EL (cell line): Measurements from ENCODE around the gene KIF3B.
"Not testable (repeated sequence)": the region's sequence is repeated elsewhere in the genome, so short reads cannot be mapped to it uniquely, and the experiment has no call there.

Source experiments
- DNase-seq: peaks from one replicate; pipeline ENCODE4 v3.0.0-alpha.2; 2016

KIF3B gene

GRCh38 chr20:32357869-32358631 is 80.6 kb downstream of the KIF3B start, which contains the start of gene ASXL1:
Gene ASXL1 (plus strand): TSS chr20:32358331. CDS start chr20:32358776, 445 bp downstream.
- DNase-seq: peak; percentile 98

- DNase-seq: no peak
These were observed 81.1 kb downstream of the KIF3B start for GRCh38 chr20:32358632-32358882.

DNA sequence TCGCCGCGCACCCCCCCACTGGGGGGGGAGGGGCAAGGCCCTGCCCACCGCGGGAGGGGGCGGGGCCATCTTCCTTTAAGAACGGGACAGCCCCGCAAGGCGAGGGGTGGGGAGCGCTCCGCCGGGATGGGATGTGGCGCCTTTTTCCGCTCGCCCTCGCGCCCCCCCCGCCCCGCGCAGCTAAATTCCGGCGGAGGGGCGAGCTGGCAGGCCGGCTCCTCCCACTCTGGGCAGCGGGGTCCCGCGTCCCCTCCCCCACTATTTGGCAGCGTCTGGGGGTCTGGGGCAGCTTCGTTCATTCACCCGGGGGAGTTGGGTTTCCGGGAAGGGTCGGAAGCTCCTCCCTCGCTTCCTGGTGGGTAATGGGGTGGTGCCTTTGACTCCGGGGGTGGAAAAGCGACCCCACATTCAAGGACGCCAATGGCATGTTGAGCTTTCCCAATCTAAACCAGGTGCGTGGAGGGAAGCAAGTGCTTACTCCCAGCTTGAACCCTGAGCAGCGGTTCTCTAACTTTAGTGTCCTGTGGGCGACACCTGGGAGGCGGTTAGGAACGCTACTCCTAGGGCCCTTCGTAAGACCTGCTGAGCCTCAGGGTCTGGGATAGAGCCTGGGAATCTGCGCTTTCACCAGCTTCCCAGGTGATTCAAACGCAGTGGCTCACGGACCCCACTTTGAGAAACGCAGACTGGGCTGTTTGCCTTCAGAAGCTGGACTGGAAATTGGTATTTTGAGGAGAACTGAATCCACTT is 81.6 kb downstream of the KIF3B start:
- peak; percentile 78 for DNase-seq

DNA sequence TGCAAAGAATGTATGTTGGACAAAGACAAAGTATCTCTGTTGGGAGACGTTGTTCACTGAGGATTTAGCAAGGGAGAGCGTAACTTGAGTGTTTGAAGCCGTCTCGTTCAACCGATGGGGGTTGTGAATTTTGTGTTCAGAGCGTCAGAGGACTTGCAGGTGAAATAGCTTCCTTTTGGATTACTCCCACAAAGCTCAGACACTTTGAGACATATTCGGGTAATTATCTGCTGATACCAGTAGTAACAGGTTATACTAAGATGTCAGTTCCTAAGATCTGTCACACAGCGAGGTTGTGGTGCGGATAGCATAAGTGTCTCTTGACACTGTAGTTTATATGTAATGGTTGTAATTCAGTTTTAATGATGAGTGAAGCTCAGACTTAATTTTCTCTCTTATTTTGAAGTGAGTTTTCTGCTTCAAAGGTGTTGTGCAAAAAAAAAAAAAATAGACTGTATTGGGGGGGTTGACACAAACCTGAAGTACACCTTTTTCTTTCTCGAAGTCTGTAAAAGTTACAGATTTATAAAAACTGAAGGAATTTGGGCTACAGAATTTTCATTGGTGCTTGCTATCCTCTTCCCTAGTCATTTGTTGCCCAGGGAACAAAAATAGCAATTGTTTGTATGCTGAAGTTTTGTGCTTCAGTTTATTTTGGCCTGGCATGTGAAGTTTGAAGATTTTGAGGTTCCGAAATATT is 82.3 kb downstream of the KIF3B start:
- DNase-seq: no peak

DNA sequence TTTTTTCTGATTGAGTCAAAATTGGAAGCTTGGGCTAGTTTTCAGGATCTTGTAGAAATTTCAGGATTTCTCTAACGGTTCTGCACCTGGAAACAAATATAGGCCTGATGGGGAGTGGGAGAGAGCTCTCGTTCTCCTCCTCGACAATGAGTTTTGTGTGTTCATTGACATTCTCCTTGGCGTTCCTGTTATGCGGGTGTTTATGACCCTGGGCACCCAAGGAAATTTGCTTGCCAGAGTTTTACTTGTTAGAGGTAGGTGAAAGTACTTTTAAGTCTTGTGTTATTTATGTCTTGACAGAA is 82.8 kb downstream of the KIF3B start:
- DNase-seq: no peak

DNA sequence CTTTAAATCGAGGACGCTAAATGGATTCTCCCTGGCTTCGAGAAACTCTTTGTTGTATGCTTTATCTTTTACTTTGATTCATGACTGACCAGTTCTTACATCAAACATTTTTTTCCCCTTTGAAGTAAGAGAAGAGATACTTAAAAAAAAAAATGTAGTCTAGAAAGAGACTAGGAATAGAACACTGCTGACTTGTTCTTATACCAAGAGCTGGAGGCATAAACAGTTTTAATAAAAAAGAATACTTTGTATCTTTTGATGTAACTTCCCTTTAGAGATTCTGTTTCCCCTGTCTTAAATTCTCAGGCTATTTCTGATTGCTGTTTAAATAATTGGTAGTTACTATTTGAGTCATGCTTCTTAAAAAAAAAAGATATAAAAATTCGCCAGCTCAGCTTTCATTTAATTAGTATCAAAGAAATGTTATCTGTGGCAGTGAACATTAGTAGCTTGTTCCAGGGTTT is 85.5 kb downstream of the KIF3B start:
- DNase-seq: no peak

- DNase-seq: no peak
These were observed 86.0 kb downstream of the KIF3B start for GRCh38 chr20:32363492-32363891.

- DNase-seq: no peak
These were observed 87.2 kb downstream of the KIF3B start for GRCh38 chr20:32364554-32365208.

DNA sequence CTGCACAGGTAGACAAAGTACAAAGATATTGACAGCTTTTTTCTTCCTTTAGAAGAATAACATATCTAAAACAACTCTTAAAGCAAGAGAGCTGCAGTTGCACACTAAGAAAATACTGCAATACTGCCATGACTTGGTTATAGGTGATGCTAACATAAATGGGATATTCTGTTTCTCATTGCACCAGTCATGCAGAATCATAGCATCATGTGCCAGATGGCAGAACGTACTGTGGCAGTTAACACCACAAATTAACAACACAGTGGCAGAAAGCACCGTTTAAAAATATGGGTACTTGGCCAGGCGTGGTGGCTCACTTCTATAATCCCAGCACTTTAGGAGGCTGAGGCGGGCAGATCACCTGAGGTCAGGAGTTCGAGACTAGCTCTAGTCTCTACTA is 88.1 kb downstream of the KIF3B start:
- no peak for DNase-seq

GRCh38 chr20:32366380-32366779 is 88.9 kb downstream of the KIF3B start:
- DNase-seq: no peak

- DNase-seq: no peak
These were observed 90.9 kb downstream of the KIF3B start for GRCh38 chr20:32368323-32368722.

- DNase-seq: peak; percentile 49
These were observed 91.5 kb downstream of the KIF3B start for GRCh38 chr20:32368925-32369324.

DNA sequence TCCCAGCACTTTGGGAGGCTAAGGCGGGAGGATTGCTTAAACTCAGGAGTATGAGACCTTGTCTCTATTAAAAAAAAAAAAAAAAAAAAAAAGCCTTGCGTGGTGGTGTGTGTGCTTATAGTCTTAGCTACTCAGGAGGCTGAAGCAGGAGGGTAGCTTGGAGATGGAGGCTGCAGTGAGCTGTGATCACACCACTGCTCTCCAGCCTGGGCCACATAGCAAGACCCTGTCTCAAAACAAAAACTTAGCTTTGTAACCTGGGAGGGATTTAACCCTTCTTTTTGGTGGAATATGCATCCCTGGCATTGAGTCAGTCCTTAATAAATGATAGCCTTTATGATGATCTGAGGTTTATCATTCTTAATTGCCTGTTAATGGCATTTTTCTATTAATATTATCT is 93.4 kb downstream of the KIF3B start:
- no peak for DNase-seq

DNA sequence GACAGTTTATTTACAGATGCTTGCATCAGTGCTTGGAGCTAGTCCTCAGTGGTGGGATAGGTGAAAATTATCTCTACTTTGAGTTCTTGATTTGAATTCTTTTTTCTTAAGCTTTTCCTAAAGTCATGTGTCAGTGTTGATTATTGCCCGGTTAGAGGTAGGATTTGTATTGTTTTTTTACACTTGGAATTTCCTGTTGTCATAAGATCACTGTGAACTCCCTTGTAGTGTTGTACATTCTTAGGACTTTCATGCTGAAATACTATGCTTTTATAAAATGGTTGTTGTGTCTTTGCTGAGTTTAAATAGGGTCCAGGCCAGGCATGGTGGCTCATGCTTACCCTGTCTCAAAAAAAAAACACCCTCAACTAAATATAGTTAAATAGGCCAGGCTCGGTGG is 101.0 kb downstream of the KIF3B start:
- no peak for DNase-seq

DNA sequence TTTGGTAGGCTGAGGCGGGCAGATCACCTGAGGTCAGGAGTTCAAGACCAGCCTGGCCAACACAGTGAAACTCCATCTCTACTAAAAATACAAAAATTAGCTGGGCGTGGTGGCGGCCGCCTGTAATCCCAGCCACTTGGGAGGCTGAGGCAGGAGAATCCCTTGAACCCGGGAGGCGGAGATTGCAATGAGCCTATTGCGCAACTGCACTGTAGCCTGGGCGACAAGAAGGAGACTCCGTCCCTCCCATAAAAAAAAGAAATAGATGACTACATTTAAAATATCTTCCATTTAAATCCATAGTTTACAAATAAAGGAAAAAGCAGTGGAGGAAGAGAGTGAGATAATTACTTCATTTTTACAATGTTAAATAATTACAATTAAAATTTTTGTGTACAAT is 102.6 kb downstream of the KIF3B start:
- DNase-seq: not testable (repeated sequence)

GRCh38 chr20:32380745-32381144 is 103.3 kb downstream of the KIF3B start:
- DNase-seq: no peak

GRCh38 chr20:32382102-32382950 is 104.9 kb downstream of the KIF3B start:
- DNase-seq: no peak

GRCh38 chr20:32383441-32383840 is 106.0 kb downstream of the KIF3B start:
- DNase-seq: not testable (repeated sequence)
